Astrocyte (in vitro differentiated cells and primary cell): ENCODE results near the gene CLCN7. TPM values are rescaled to one million over a fixed set of nuclear protein-coding genes. Genes with fewer than 3 reads are reported as not detected.

Experiments
- DNase-seq: peaks from one replicate; pipeline ENCODE4 v3.0.0-alpha.2; 2010; ENCODE audit warnings: low read depth
- FAIRE-seq: peaks from 2 replicates; lab custom pipeline; 2011; peaks lifted over from hg19 to GRCh38; lab: Jason Lieb, UNC
- H2AFZ ChIP-seq: 2 replicates; pipeline ENCODE4 v1.6.0; 2012; ENCODE audit warnings: low read depth, low read length, inconsistent platforms
- H3K27ac ChIP-seq: 2 replicates; pipeline ENCODE4 v1.5.1; 2011; ENCODE audit warnings: low read depth, low read length, inconsistent platforms
- H3K27me3 ChIP-seq: 2 replicates; pipeline ENCODE4 v1.6.0; 2011; ENCODE audit warnings: low read length, inconsistent platforms; ENCODE audit not compliant: insufficient read depth
- H3K36me3 ChIP-seq: 2 replicates; pipeline ENCODE4 v1.5.1; 2011; ENCODE audit warnings: low read length, inconsistent platforms; ENCODE audit not compliant: insufficient read depth
- H3K4me1 ChIP-seq: 2 replicates; pipeline ENCODE4 v1.5.1; 2011; ENCODE audit warnings: low read length, inconsistent platforms; ENCODE audit not compliant: insufficient read depth
- H3K4me2 ChIP-seq: 2 replicates; pipeline ENCODE4 v1.6.0; 2012; ENCODE audit warnings: low read length, inconsistent platforms
- H3K4me3 ChIP-seq: 2 replicates; pipeline ENCODE4 v1.5.1; 2011; ENCODE audit warnings: low read depth, mild to moderate bottlenecking, low read length, inconsistent platforms; ENCODE audit not compliant: insufficient read depth
- H3K79me2 ChIP-seq: 2 replicates; pipeline ENCODE4 v1.6.0; 2012; ENCODE audit warnings: mild to moderate bottlenecking, low read length, inconsistent platforms; ENCODE audit not compliant: insufficient read depth
- H3K9ac ChIP-seq: 2 replicates; pipeline ENCODE4 v1.6.0; 2012; ENCODE audit warnings: mild to moderate bottlenecking, low read length, inconsistent platforms
- H3K9me3 ChIP-seq: 2 replicates; pipeline ENCODE4 v1.5.1; 2012; ENCODE audit warnings: low read depth, mild to moderate bottlenecking, low read length, inconsistent platforms; ENCODE audit not compliant: insufficient read depth
- H4K20me1 ChIP-seq: 2 replicates; pipeline ENCODE4 v1.6.0; 2012; ENCODE audit warnings: low read length, inconsistent platforms; ENCODE audit not compliant: insufficient read depth
- H3K27ac Mint-ChIP-seq: one replicate; pipeline ENCODE4 v1.8.0; 2021; ENCODE audit warnings: mild to moderate bottlenecking, mixed read lengths; ENCODE audit not compliant: unreplicated experiment
- H3K27me3 Mint-ChIP-seq: one replicate; pipeline ENCODE4 v1.8.0; 2021; ENCODE audit warnings: low read depth, mixed read lengths; ENCODE audit not compliant: unreplicated experiment
- H3K36me3 Mint-ChIP-seq: one replicate; pipeline ENCODE4 v1.8.0; 2021; ENCODE audit warnings: low read depth, mixed read lengths; ENCODE audit not compliant: unreplicated experiment
- H3K4me1 Mint-ChIP-seq: one replicate; pipeline ENCODE4 v1.8.0; 2021; ENCODE audit warnings: low read depth, mixed read lengths; ENCODE audit not compliant: unreplicated experiment
- H3K4me3 Mint-ChIP-seq: one replicate; pipeline ENCODE4 v1.8.0; 2021; ENCODE audit warnings: mild to moderate bottlenecking, moderate library complexity, mixed read lengths; ENCODE audit not compliant: unreplicated experiment
- H3K9me3 Mint-ChIP-seq: one replicate; pipeline ENCODE4 v1.8.0; 2021; ENCODE audit warnings: mild to moderate bottlenecking, mixed read lengths; ENCODE audit not compliant: unreplicated experiment
- EZH2 ChIP-seq: IDR thresholded peaks from 2 replicates; pipeline ENCODE4 v1.6.1; 2012; ENCODE audit warnings: mild to moderate bottlenecking, low read length, inconsistent platforms; ENCODE audit not compliant: insufficient read depth
- total RNA-seq: library from RNA; stranded (reverse); gene quantifications from 2 replicates; pipeline ENCODE4 v1.2.1, GENCODE V29; 2021
- TF ChIP-seq, protein P1 (sequence below): IDR thresholded peaks from 2 replicates; pipeline ENCODE4 v1.5.1; 2011; ENCODE audit warnings: low read depth, mild to moderate bottlenecking, inconsistent platforms, low read length, moderate library complexity; ENCODE audit not compliant: insufficient read depth

CLCN7 gene
- total RNA-seq, 1 donor from 2014 or later, result 66.7 TPM

DNA sequence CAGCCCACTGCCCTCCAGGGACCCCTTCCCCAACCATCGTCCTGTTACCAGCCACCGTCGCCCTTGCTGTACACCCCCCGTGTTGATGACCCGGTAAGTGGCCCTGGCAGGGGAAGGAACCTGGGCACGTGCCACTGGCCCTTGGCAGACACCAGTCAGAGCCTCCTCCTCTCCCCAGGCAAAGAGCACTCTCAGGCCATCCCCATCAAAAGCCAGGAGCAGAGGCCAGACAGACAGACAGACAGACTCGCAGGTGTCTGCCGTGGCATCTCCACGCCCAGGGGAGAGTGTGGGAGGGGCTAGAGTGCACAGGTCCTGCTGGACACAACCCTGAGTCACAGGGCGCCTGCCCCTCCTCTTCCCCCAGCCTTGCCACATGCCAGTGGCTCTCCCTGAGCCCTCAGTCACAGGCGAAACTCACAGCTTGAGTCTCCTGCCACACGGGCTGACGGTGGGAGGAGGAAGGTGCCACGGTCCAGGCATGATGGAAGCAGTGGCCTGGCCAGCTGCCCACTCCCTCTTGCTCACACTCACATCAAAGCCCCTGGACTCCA is 7.8 kb downstream of the CLCN7 start:
- Mint-ChIP-seq H3K27me3 (no peaks in the 10 kb centered on the region), H3K4me1 (peaks cover 15% of the 10 kb centered on the region), H3K27ac (no peak overlapping the region), H3K9me3 (no peaks in the 10 kb centered on the region), H3K36me3 (peaks cover 15% of the 10 kb centered on the region), H3K4me3 (no peak overlapping the region)
- Histone ChIP-seq H3K79me2 (peaks cover 63% of the 10 kb centered on the region), H3K4me3 (no peak overlapping the region), H3K9me3 (no peaks in the 10 kb centered on the region), H3K9ac (no peak overlapping the region), H3K4me1 (peaks cover 17% of the 10 kb centered on the region), H3K27ac (no peak overlapping the region), H3K27me3 (no peaks in the 10 kb centered on the region), H3K4me2 (no peak overlapping the region), H4K20me1 (peaks cover 53% of the 10 kb centered on the region), H2AFZ (no peak overlapping the region), H3K36me3 (no peaks in the 10 kb centered on the region)
- TF ChIP-seq EZH2, result no peak
- DNase-seq (no peak), FAIRE-seq (no peak)

DNA sequence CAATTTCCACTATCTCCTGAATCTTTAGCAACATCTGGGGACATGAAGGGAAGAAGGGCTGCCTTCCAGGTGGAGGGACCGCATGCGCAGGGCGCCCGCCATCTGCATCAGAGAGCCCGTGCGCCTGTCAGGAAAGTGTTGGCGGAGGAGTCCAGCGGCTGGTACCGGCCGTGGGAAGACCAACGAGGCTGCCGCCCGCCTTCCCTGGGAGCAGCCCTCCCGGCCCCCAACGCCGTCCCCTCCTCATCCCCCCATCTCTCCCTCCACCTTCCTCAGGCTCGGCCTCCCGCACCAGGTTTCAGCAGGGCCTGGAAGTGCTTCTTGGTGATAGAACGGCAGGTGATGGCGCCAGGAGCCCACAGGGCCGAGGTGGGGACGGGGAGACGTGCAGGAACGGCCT is 8.8 kb downstream of the CLCN7 start:
- H4K20me1 ChIP-seq, result peaks cover 43% of the 10 kb centered on the region
- FAIRE-seq (no peak), DNase-seq (no peak)
- no peak overlapping the region for H3K4me3 ChIP-seq
- H3K4me2 ChIP-seq, result no peak overlapping the region
- H3K79me2 ChIP-seq, result peaks cover 53% of the 10 kb centered on the region
- no peak overlapping the region for H3K9ac ChIP-seq
- H3K27me3 Mint-ChIP-seq, result no peaks in the 10 kb centered on the region
- H3K4me1 ChIP-seq, result peaks cover 9% of the 10 kb centered on the region
- H3K9me3 Mint-ChIP-seq, result no peaks in the 10 kb centered on the region
- H3K36me3 ChIP-seq, result no peaks in the 10 kb centered on the region
- H3K9me3 ChIP-seq, result no peaks in the 10 kb centered on the region
- H3K4me3 Mint-ChIP-seq, result no peak overlapping the region
- no peak overlapping the region for H3K27ac Mint-ChIP-seq
- TF ChIP-seq, protein P1, sequence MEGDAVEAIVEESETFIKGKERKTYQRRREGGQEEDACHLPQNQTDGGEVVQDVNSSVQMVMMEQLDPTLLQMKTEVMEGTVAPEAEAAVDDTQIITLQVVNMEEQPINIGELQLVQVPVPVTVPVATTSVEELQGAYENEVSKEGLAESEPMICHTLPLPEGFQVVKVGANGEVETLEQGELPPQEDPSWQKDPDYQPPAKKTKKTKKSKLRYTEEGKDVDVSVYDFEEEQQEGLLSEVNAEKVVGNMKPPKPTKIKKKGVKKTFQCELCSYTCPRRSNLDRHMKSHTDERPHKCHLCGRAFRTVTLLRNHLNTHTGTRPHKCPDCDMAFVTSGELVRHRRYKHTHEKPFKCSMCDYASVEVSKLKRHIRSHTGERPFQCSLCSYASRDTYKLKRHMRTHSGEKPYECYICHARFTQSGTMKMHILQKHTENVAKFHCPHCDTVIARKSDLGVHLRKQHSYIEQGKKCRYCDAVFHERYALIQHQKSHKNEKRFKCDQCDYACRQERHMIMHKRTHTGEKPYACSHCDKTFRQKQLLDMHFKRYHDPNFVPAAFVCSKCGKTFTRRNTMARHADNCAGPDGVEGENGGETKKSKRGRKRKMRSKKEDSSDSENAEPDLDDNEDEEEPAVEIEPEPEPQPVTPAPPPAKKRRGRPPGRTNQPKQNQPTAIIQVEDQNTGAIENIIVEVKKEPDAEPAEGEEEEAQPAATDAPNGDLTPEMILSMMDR, result no peak
- no peak for TF ChIP-seq EZH2
- no peak overlapping the region for H3K27ac ChIP-seq
- peaks cover 12% of the 10 kb centered on the region for H3K4me1 Mint-ChIP-seq
- H3K36me3 Mint-ChIP-seq, result peaks cover 14% of the 10 kb centered on the region
- no peak overlapping the region for H2AFZ ChIP-seq
- no peaks in the 10 kb centered on the region for H3K27me3 ChIP-seq

DNA sequence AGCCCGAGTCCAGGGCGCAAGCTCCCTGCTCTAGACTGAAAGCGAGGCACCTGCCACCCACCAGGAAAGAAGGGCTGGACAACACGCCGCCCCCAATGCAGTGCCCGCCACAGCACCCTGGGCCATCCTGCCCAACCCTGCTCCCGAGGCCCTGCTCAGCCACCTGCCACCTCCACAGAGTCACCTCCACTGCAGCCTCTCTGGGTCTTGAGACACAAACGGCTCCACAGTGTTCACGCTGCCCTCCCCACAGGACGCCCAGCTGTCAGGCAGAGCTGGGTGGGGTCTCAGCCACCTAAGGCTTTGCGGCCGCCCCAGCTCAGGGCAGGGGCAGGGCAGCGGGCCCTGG is 9.3 kb downstream of the CLCN7 start:
- Mint-ChIP-seq H3K36me3 (peaks cover 14% of the 10 kb centered on the region), H3K27ac (no peak overlapping the region), H3K4me3 (no peak overlapping the region), H3K4me1 (peaks cover 7% of the 10 kb centered on the region), H3K9me3 (no peaks in the 10 kb centered on the region), H3K27me3 (no peaks in the 10 kb centered on the region)
- H3K79me2 ChIP-seq, result peaks cover 48% of the 10 kb centered on the region
- no peak for TF ChIP-seq EZH2
- TF ChIP-seq, protein P1, result no peak
- H2AFZ ChIP-seq, result no peak overlapping the region
- no peaks in the 10 kb centered on the region for H3K36me3 ChIP-seq
- H3K27me3 ChIP-seq, result no peaks in the 10 kb centered on the region
- peaks cover 38% of the 10 kb centered on the region for H4K20me1 ChIP-seq
- DNase-seq (no peak), FAIRE-seq (no peak)
- no peak overlapping the region for H3K4me2 ChIP-seq
- no peak overlapping the region for H3K27ac ChIP-seq
- no peak overlapping the region for H3K9ac ChIP-seq
- H3K4me3 ChIP-seq, result no peak overlapping the region
- peaks cover 4% of the 10 kb centered on the region for H3K4me1 ChIP-seq
- H3K9me3 ChIP-seq, result no peaks in the 10 kb centered on the region
